NB4 (cell line): ENCODE measurements around the gene GUCA2B.

Experiments
- DNase-seq: peaks from one replicate; pipeline ENCODE4 v3.0.0; 2010; ENCODE audit warnings: low read depth
- H3K4me3 ChIP-seq: one replicate; pipeline ENCODE4 v1.5.1; 2011; ENCODE audit warnings: mild to moderate bottlenecking, low read depth, low read length, moderate library complexity
- MYC ChIP-seq: IDR thresholded peaks from 2 replicates; pipeline ENCODE4 v1.6.1; 2011; ENCODE audit warnings: low read depth, low read length
- POLR2A ChIP-seq: IDR thresholded peaks from 2 replicates; pipeline ENCODE4 v1.6.1; 2011; ENCODE audit warnings: mild to moderate bottlenecking; ENCODE audit not compliant: insufficient read length; ENCODE audit errors: extremely low read depth
- TF ChIP-seq, protein P1 (sequence below): IDR thresholded peaks from 2 replicates; pipeline ENCODE4 v1.6.1; 2011; ENCODE audit warnings: low read depth, low read length
- TF ChIP-seq, protein P2 (sequence below): IDR thresholded peaks from one replicate; pipeline ENCODE4 v1.5.1; 2012; ENCODE audit warnings: low read depth, low read length

GUCA2B gene

DNA sequence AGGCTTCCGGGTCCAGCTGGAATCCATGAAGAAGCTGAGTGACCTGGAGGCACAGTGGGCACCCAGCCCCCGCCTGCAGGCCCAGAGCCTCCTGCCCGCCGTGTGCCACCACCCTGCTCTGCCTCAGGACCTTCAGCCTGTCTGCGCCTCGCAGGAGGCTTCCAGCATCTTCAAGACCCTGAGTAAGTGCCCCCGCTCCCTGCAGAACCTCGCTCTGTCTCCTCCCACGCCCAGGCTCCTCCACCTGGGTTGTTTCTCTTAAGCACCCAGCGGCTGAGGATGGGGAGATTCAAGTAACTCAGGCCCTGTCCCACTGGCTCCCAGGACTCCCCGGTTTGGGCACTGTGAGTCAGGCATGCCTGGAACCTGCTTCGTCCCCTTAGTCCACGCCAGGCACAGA, 1.5 kb downstream of the GUCA2B start:
- H3K4me3 ChIP-seq: no peak overlapping the region
- TF ChIP-seq, protein P1, sequence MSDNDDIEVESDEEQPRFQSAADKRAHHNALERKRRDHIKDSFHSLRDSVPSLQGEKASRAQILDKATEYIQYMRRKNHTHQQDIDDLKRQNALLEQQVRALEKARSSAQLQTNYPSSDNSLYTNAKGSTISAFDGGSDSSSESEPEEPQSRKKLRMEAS: no peak
- TF ChIP-seq, protein P2, sequence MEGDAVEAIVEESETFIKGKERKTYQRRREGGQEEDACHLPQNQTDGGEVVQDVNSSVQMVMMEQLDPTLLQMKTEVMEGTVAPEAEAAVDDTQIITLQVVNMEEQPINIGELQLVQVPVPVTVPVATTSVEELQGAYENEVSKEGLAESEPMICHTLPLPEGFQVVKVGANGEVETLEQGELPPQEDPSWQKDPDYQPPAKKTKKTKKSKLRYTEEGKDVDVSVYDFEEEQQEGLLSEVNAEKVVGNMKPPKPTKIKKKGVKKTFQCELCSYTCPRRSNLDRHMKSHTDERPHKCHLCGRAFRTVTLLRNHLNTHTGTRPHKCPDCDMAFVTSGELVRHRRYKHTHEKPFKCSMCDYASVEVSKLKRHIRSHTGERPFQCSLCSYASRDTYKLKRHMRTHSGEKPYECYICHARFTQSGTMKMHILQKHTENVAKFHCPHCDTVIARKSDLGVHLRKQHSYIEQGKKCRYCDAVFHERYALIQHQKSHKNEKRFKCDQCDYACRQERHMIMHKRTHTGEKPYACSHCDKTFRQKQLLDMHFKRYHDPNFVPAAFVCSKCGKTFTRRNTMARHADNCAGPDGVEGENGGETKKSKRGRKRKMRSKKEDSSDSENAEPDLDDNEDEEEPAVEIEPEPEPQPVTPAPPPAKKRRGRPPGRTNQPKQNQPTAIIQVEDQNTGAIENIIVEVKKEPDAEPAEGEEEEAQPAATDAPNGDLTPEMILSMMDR: no peak
- no peak for TF ChIP-seq POLR2A
- TF ChIP-seq MYC: no peak
- no peak for DNase-seq

DNA sequence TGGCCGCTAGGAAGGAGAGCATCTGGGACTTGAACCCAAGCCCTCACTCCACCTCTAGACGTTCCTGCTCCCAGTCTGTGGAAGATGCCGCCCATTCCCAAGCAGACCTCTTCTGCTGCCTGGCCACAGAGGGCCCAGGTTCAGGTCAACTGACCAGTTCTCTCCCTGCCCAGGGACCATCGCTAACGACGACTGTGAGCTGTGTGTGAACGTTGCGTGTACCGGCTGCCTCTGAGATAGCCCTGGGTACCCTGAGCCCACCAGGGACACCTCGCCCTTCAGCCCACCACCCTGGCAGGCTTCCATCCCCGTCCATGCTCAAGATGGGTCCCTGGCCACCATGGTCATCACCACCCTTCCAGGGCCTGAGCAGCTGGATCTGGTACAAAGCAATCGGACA, 2.2 kb downstream of the GUCA2B start:
- H3K4me3 ChIP-seq: no peak overlapping the region
- no peak for DNase-seq
- TF ChIP-seq POLR2A (no peak), MYC (no peak)
- TF ChIP-seq, protein P2: no peak
- TF ChIP-seq, protein P1: no peak

DNA sequence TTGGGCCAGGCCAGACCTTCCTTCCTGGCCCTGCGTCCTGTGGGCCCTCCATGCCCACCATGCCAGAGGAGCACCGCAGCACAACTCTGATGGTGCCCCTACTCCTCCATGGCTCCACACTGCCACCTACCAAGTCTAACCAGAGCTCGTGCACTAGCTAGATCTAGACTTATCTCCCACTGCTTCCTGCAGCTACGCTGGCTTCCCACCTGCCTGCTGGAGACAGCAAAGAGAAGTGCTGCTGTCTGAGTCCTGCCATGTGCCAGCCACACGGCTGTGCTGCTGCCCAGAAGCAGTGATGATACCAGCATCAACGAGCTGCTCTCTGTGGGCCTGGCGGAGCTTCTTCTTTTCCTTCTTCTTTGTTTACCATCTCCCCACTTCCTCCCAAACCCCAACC, 4.5 kb downstream of the GUCA2B start:
- DNase-seq: peak; percentile 42
- TF ChIP-seq, protein P1: peak; percentile 54
- no peak for TF ChIP-seq POLR2A
- peak; percentile 29; the same call in 1 of the 2 replicates for TF ChIP-seq MYC
- TF ChIP-seq, protein P2: no peak
- H3K4me3 ChIP-seq: no peak overlapping the region

DNA sequence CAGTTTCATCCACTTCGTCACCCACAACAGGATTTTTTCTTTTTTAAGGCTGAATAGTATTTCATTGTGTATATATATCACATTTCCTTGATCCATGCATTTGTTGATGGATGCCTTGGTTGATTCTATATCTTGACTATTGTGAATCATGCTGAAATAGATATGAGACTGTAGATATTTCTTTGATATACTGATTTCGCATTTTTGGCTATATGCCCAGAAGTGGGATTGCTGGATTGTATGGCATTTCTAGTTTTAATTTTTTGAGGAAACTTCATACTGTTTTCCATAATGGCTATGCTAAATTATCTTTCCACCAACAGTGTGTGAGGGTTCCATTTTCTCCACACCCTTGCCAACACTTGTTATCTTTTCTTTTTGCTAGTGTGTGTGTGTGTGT, 5.0 kb downstream of the GUCA2B start:
- H3K4me3 ChIP-seq: no peak overlapping the region
- TF ChIP-seq, protein P1: no peak
- no peak for TF ChIP-seq MYC
- TF ChIP-seq, protein P2: no peak
- no peak for TF ChIP-seq POLR2A
- no peak for DNase-seq

DNA sequence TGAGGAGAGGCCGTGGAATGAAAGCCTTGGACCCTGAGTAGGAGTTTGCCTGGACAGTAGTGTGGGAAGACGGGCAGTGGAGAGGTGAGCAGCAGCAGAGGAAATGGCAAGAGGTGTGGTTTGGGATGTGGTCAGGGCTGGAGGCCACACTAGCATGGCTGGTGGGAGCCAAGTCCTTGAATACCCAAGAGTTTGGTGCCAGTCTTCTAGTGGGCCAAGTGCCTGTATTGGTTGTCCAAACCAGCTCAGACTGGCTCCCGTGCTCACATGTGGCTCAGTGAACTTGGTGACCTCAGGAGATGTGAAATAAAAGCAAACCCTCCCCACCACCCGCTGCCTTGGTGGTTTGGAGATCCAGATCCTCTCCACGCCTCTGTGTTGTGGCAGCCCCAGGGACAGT, 9.0 kb downstream of the GUCA2B start:
- DNase-seq: peak; percentile 48
- TF ChIP-seq, protein P1: no peak
- TF ChIP-seq, protein P2: no peak
- no peak for TF ChIP-seq MYC
- TF ChIP-seq POLR2A: no peak
- no peak overlapping the region for H3K4me3 ChIP-seq
